ENCODE data around the gene FAH.

FAH gene

GRCh38 chr15:80201256-80202015 is 48.6 kb downstream of the FAH start:
- no peak overlapping the region for H3K4me2 ChIP-seq (ENCODE audit: insufficient read depth, low read length)
- H3K79me2 ChIP-seq (ENCODE audit: insufficient read depth, low read length), result no peaks in the 10 kb centered on the region
- peaks cover 4% of the 10 kb centered on the region for H3K27me3 ChIP-seq (ENCODE audit: insufficient read depth, low read length, poor library complexity)
- no peak overlapping the region for H3K9ac ChIP-seq (ENCODE audit: low read depth, low read length)
- DNase-seq, result no peak
- no peak overlapping the region for H2AFZ ChIP-seq (ENCODE audit: low read depth, low read length)
- TF ChIP-seq EZH2 (IDR thresholded peaks at IDR 0.05; ENCODE audit: borderline replicate concordance, low read depth, low read length, severe bottlenecking), result no peak
- TF ChIP-seq CTCF (IDR thresholded peaks at IDR 0.05; ENCODE audit: borderline replicate concordance, extremely low read depth, low read length, poor library complexity, severe bottlenecking), result no peak
- H3K4me3 ChIP-seq (ENCODE audit: low read depth in 1 of 2, low read length in 2 of 2), result no peak overlapping the region
- H3K27ac ChIP-seq (ENCODE audit: low read length), result no peak overlapping the region
- no peaks in the 10 kb centered on the region for H3K4me1 ChIP-seq (ENCODE audit: insufficient read depth, low read length)
- no peaks in the 10 kb centered on the region for H3K9me3 ChIP-seq (ENCODE audit: insufficient read depth, low read length, severe bottlenecking)
- ATAC-seq (ENCODE audit: insufficient read depth, low read depth), result no peak
- H4K20me1 ChIP-seq (ENCODE audit: insufficient read depth, low read length), result no peaks in the 10 kb centered on the region
- H3K36me3 ChIP-seq (ENCODE audit: insufficient read depth, low read length), result no peaks in the 10 kb centered on the region

- H4K20me1 ChIP-seq (ENCODE audit: insufficient read depth, low read length), result no peaks in the 10 kb centered on the region
- no peaks in the 10 kb centered on the region for H3K4me1 ChIP-seq (ENCODE audit: insufficient read depth, low read length)
- no peak overlapping the region for H3K4me3 ChIP-seq (ENCODE audit: low read depth in 1 of 2, low read length in 2 of 2)
- no peaks in the 10 kb centered on the region for H3K36me3 ChIP-seq (ENCODE audit: insufficient read depth, low read length)
- TF ChIP-seq CTCF (IDR thresholded peaks at IDR 0.05; ENCODE audit: borderline replicate concordance, extremely low read depth, low read length, poor library complexity, severe bottlenecking) (no peak), EZH2 (IDR thresholded peaks at IDR 0.05; ENCODE audit: borderline replicate concordance, low read depth, low read length, severe bottlenecking) (no peak)
- no peaks in the 10 kb centered on the region for H3K79me2 ChIP-seq (ENCODE audit: insufficient read depth, low read length)
- H3K27ac ChIP-seq (ENCODE audit: low read length), result no peak overlapping the region
- H3K9ac ChIP-seq (ENCODE audit: low read depth, low read length), result no peak overlapping the region
- H3K27me3 ChIP-seq (ENCODE audit: insufficient read depth, low read length, poor library complexity), result peaks cover 4% of the 10 kb centered on the region
- H3K4me2 ChIP-seq (ENCODE audit: insufficient read depth, low read length), result no peak overlapping the region
- no peak for DNase-seq
- no peak for ATAC-seq (ENCODE audit: insufficient read depth, low read depth)
- H3K9me3 ChIP-seq (ENCODE audit: insufficient read depth, low read length, severe bottlenecking), result no peaks in the 10 kb centered on the region
- H2AFZ ChIP-seq (ENCODE audit: low read depth, low read length), result no peak overlapping the region
These were observed 49.2 kb downstream of the FAH start for GRCh38 chr15:80202016-80202315.

- Histone ChIP-seq H2AFZ (ENCODE audit: low read depth, low read length) (no peak overlapping the region), H3K4me2 (ENCODE audit: insufficient read depth, low read length) (no peak overlapping the region), H3K4me3 (ENCODE audit: low read depth in 1 of 2, low read length in 2 of 2) (no peak overlapping the region), H3K27me3 (ENCODE audit: insufficient read depth, low read length, poor library complexity) (peaks cover 4% of the 10 kb centered on the region), H4K20me1 (ENCODE audit: insufficient read depth, low read length) (no peaks in the 10 kb centered on the region), H3K36me3 (ENCODE audit: insufficient read depth, low read length) (no peaks in the 10 kb centered on the region), H3K9me3 (ENCODE audit: insufficient read depth, low read length, severe bottlenecking) (no peaks in the 10 kb centered on the region), H3K79me2 (ENCODE audit: insufficient read depth, low read length) (no peaks in the 10 kb centered on the region), H3K4me1 (ENCODE audit: insufficient read depth, low read length) (no peaks in the 10 kb centered on the region), H3K9ac (ENCODE audit: low read depth, low read length) (no peak overlapping the region), H3K27ac (ENCODE audit: low read length) (no peak overlapping the region)
- ATAC-seq (ENCODE audit: insufficient read depth, low read depth) (no peak), DNase-seq (no peak)
- TF ChIP-seq CTCF (IDR thresholded peaks at IDR 0.05; ENCODE audit: borderline replicate concordance, extremely low read depth, low read length, poor library complexity, severe bottlenecking) (no peak), EZH2 (IDR thresholded peaks at IDR 0.05; ENCODE audit: borderline replicate concordance, low read depth, low read length, severe bottlenecking) (no peak)
These were observed 50.0 kb downstream of the FAH start for GRCh38 chr15:80202641-80203360.
